HEK293T (cell line): Measurements from ENCODE around the gene IQCC.

ENCODE experiments used
- CTCF ChIA-PET: fragments of 350-600 bp; formaldehyde crosslinking; extraction: SDS; loops from one replicate; lab custom pipeline; 2021; ENCODE audit warnings: antibody characterized with exemption, inconsistent platforms; lab: Yijun Ruan, JAX
- POLR2A ChIA-PET: fragments of 350-600 bp; formaldehyde crosslinking; extraction: SDS; loops from one replicate; lab custom pipeline; 2020; ENCODE audit warnings: antibody characterized with exemption, inconsistent platforms; lab: Yijun Ruan, JAX
- DNase-seq: peaks from one replicate; pipeline ENCODE4 v3.0.0; 2012; ENCODE audit warnings: mixed read lengths; ENCODE audit errors: extremely low spot score
- ARNT ChIP-seq: fragments of 450-650 bp; IDR thresholded peaks from 2 replicates; pipeline ENCODE4 v1.6.1; 2017; ENCODE audit warnings: mild to moderate bottlenecking
- BHLHE40 ChIP-seq: fragments of 450-650 bp; IDR thresholded peaks from 2 replicates; pipeline ENCODE4 v1.6.1; 2016; ENCODE audit warnings: mild to moderate bottlenecking, moderate library complexity, borderline replicate concordance
- CTBP1 ChIP-seq: fragments of 450-650 bp; IDR thresholded peaks from 2 replicates; pipeline ENCODE4 v1.6.1; 2016; ENCODE audit warnings: borderline replicate concordance
- ELF4 ChIP-seq: fragments of 450-650 bp; IDR thresholded peaks from 2 replicates; pipeline ENCODE4 v1.6.1; 2017; ENCODE audit warnings: antibody characterized with exemption
- FOXA1 ChIP-seq: fragments of 450-650 bp; IDR thresholded peaks from 2 replicates; pipeline ENCODE4 v1.6.1; 2016; ENCODE audit warnings: mild to moderate bottlenecking
- FOXK2 ChIP-seq: fragments of 450-650 bp; IDR thresholded peaks from 2 replicates; pipeline ENCODE4 v1.6.1; 2016; ENCODE audit warnings: mild to moderate bottlenecking
- FOXM1 ChIP-seq: fragments of 450-650 bp; IDR thresholded peaks from 2 replicates; pipeline ENCODE4 v1.6.1; 2017; ENCODE audit warnings: mild to moderate bottlenecking, borderline replicate concordance
- HDGF ChIP-seq: fragments of 450-650 bp; IDR thresholded peaks from 2 replicates; pipeline ENCODE4 v1.6.1; 2017; ENCODE audit warnings: antibody characterized with exemption, borderline replicate concordance
- L3MBTL2 ChIP-seq: fragments of 450-650 bp; conservative IDR thresholded peaks from 2 replicates; pipeline ENCODE4 v1.6.1; 2016; ENCODE audit warnings: mild to moderate bottlenecking
- LEF1 ChIP-seq: fragments of 450-650 bp; IDR thresholded peaks from 2 replicates; pipeline ENCODE4 v1.6.1; 2017; ENCODE audit warnings: mild to moderate bottlenecking, borderline replicate concordance
- NFRKB ChIP-seq: fragments of 450-650 bp; IDR thresholded peaks from 2 replicates; pipeline ENCODE4 v1.6.1; 2016; ENCODE audit warnings: mild to moderate bottlenecking, moderate library complexity
- SP1 ChIP-seq: fragments of 450-650 bp; IDR thresholded peaks from 2 replicates; pipeline ENCODE4 v1.6.1; 2017
- SUZ12 ChIP-seq: fragments of 450-650 bp; IDR thresholded peaks from 2 replicates; pipeline ENCODE4 v1.6.1; 2016; ENCODE audit warnings: mild to moderate bottlenecking
- TARDBP ChIP-seq: fragments of 450-650 bp; IDR thresholded peaks from 2 replicates; pipeline ENCODE4 v1.6.1; 2016
- ZNF384 ChIP-seq: fragments of 450-650 bp; IDR thresholded peaks from 2 replicates; pipeline ENCODE4 v1.6.1; 2016
- TF ChIP-seq, protein P1 (sequence below): fragments of 450-650 bp; IDR thresholded peaks from 2 replicates; pipeline ENCODE4 v1.6.1; 2016

The IQCC gene

GRCh38 chr1:32192220-32192948 lies 13.1 kb upstream of the IQCC start:
- ChIA-PET CTCF (interaction anchor here (0.5 to 0.6 kb wide), 2 partner anchors 76 to 478 kb away, joined by 4 read pairs; no protein-coding TSS in a partner anchor), POLR2A (interaction anchor here (1.5 to 2.0 kb wide), 3 partner anchors 8 to 13 kb away, joined by 5 to 15 read pairs (median 6); partner anchors contain the start of genes CCDC28B, IQCC and TXLNA)
- no peak for DNase-seq
- TF ChIP-seq FOXA1 (no peak), ZNF384 (no peak), NFRKB (no peak), SP1 (no peak), L3MBTL2 (no peak), FOXM1 (no peak), ELF4 (no peak)

GRCh38 chr1:32194984-32195383 lies 10.5 kb upstream of the IQCC start:
- DNase-seq, result no peak
- ChIA-PET POLR2A (interaction anchor here (0.8 to 2.3 kb wide), 2 partner anchors 11 to 16 kb away, joined by 3 to 8 read pairs; partner anchors contain the start of genes IQCC and TXLNA), CTCF (no interaction called here)
- TF ChIP-seq FOXM1 (no peak), SUZ12 (no peak), ZNF384 (no peak), NFRKB (no peak), SP1 (no peak), FOXA1 (no peak), CTBP1 (no peak), ELF4 (no peak), ARNT (no peak), LEF1 (no peak), TARDBP (no peak)
- TF ChIP-seq, protein P1, sequence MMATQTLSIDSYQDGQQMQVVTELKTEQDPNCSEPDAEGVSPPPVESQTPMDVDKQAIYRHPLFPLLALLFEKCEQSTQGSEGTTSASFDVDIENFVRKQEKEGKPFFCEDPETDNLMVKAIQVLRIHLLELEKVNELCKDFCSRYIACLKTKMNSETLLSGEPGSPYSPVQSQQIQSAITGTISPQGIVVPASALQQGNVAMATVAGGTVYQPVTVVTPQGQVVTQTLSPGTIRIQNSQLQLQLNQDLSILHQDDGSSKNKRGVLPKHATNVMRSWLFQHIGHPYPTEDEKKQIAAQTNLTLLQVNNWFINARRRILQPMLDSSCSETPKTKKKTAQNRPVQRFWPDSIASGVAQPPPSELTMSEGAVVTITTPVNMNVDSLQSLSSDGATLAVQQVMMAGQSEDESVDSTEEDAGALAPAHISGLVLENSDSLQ, result no peak

DNA sequence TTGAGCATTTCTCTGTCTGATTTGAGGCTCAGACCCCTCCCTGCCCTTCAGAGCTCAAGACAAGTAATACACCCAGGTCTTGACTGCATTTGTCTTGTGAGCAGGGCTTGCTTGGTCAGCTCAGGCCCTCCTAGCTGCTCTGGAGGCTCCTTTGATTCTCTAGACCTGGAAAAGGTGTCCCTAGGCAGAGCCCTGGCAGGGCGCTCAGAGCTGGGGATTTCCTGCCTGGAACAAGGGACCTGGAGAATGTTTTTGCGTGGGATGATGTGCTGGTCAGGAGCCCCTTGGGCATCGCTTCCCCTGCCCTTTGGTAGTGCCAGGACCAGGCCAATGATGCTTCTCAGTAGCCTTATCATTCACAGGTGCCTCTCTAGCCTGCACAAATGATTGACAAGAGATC lies 9.9 kb upstream of the IQCC start:
- TF ChIP-seq, protein P1, result no peak
- no peak for TF ChIP-seq ARNT
- TF ChIP-seq L3MBTL2, result no peak
- TF ChIP-seq HDGF, result no peak
- no peak for TF ChIP-seq ZNF384
- TF ChIP-seq TARDBP, result no peak
- no peak for TF ChIP-seq ELF4
- TF ChIP-seq BHLHE40, result no peak
- TF ChIP-seq SP1, result no peak
- CTCF ChIA-PET, result no interaction called here
- POLR2A ChIA-PET, result interaction anchor here (0.8 to 2.3 kb wide), 2 partner anchors 10 to 17 kb away, joined by 3 to 8 read pairs; partner anchors contain the start of genes IQCC and TXLNA
- no peak for DNase-seq

- TF ChIP-seq ZNF384, result no peak
- no peak for TF ChIP-seq SUZ12
- no peak for TF ChIP-seq HDGF
- TF ChIP-seq NFRKB, result no peak
- no peak for TF ChIP-seq ARNT
- TF ChIP-seq BHLHE40, result no peak
- TF ChIP-seq TARDBP, result no peak
- no peak for TF ChIP-seq SP1
- no peak for TF ChIP-seq CTBP1
- no peak for TF ChIP-seq ELF4
- TF ChIP-seq FOXM1, result no peak
- TF ChIP-seq, protein P1, result no peak
- TF ChIP-seq L3MBTL2, result no peak
- TF ChIP-seq FOXK2, result no peak
- no peak for TF ChIP-seq LEF1
- no peak for TF ChIP-seq FOXA1
- ChIA-PET CTCF (interaction anchor here (0.6 to 1.4 kb wide), 2 partner anchors 19 to 32 kb away, joined by 4 to 6 read pairs; no protein-coding TSS in a partner anchor), POLR2A (interaction anchor here (0.8 to 2.3 kb wide), 3 partner anchors 10 to 17 kb away, joined by 3 to 8 read pairs (median 7); partner anchors contain the start of genes IQCC and TXLNA)
- no peak for DNase-seq
Observed at GRCh38 chr1:32195972-32196823, 9.3 kb upstream of the IQCC start.

DNA sequence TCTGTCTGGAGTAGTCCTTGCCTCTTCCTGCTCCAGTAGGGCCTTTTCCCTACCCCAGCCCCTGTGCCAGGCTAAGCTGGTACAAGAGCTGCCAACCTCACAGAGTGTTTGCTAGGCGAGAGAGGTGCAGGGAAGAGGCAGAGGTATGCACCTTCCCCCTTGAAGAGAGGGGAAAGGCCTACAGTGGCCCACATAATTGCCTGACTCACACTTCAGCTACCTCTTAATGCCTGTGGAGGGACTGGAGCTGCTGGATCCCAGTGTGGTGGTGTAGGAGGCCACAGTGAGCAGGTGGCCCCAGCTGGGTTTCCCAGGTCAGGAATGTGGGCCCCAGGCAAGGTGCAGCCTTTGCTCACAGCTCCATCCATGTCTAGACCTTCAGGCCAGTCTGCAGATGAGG lies 8.4 kb upstream of the IQCC start:
- TF ChIP-seq, protein P1, result no peak
- TF ChIP-seq FOXA1 (no peak), SP1 (no peak), L3MBTL2 (no peak), HDGF (no peak), NFRKB (no peak), TARDBP (no peak), CTBP1 (no peak), FOXM1 (no peak), ZNF384 (no peak), BHLHE40 (no peak), SUZ12 (no peak), LEF1 (no peak), ARNT (no peak), FOXK2 (no peak), ELF4 (no peak)
- CTCF ChIA-PET, result interaction anchor here (0.6 to 1.4 kb wide), 2 partner anchors 18 to 32 kb away, joined by 4 to 6 read pairs; no protein-coding TSS in a partner anchor
- DNase-seq, result no peak
- POLR2A ChIA-PET, result interaction anchor here (0.6 to 1.6 kb wide), 3 partner anchors 13 to 124 kb away, joined by 4 to 20 read pairs (median 7); partner anchors contain the start of genes TMEM39B and TXLNA
